ENCODE results near the gene KRIT1. TPM values are rescaled to one million over a fixed set of nuclear protein-coding genes. Genes with fewer than 3 reads are reported as not detected.

KRIT1 gene
- total RNA-seq: 10 to 100 TPM; 34.9 to 45.9 (median 37.9) TPM
- long read RNA-seq, donor 1, partial matches to known transcripts: 3 of 16 reads
- long read RNA-seq, donor 1, other reads (novel, unspliced or antisense): 12 of 16 reads
- long read RNA-seq, donor 2, partial matches to known transcripts: 3 of 9 reads
- long read RNA-seq, donor 2, other reads (novel, unspliced or antisense): 6 of 9 reads

- intact Hi-C loops (cut with DNase I, micrococcal nuclease): no loop called here
- H3K4me3 ChIP-seq: peak within 1 kb of the TSS; percentile 65
- TF ChIP-seq CTCF (IDR thresholded peaks at IDR 0.05): no peak
- ATAC-seq (peak; percentile 95), DNase-seq (peak; percentile 89 to 92 (median 90))
- no peaks in the 10 kb centered on the region for H3K36me3 ChIP-seq (ENCODE audit: low read depth)
- H3K4me1 ChIP-seq (ENCODE audit: low read depth): peaks cover 17% of the 10 kb centered on the region
- H3K9me3 ChIP-seq: no peaks in the 10 kb centered on the region
Observed at GRCh38 chr7:92245487-92246359, at the start of gene KRIT1, which contains the start of gene ANKIB1. Gene KRIT1, minus strand, starts transcription at chr7:92245914. Its CDS starts 3,779 bp downstream, at chr7:92242135. Gene ANKIB1, plus strand, starts transcription at chr7:92245974. Its CDS starts 49,005 bp downstream, at chr7:92294979.

GRCh38 chr7:92295391-92295790 lies 49.7 kb upstream of the KRIT1 start:
- no peaks in the 10 kb centered on the region for H3K36me3 ChIP-seq (ENCODE audit: low read depth)
- H3K4me1 ChIP-seq (ENCODE audit: low read depth): peaks cover 12% of the 10 kb centered on the region
- no peak overlapping the region for H3K4me3 ChIP-seq
- intact Hi-C loops (cut with DNase I, micrococcal nuclease): no loop called here
- ATAC-seq (no peak), DNase-seq (no peak)
- no peaks in the 10 kb centered on the region for H3K9me3 ChIP-seq
- no peak for TF ChIP-seq CTCF (IDR thresholded peaks at IDR 0.05)

- Histone ChIP-seq H3K9me3 (no peaks in the 10 kb centered on the region), H3K4me3 (no peak overlapping the region), H3K36me3 (ENCODE audit: low read depth) (no peaks in the 10 kb centered on the region), H3K4me1 (ENCODE audit: low read depth) (peaks cover 12% of the 10 kb centered on the region)
- intact Hi-C loops (cut with DNase I, micrococcal nuclease): no loop called here
- TF ChIP-seq CTCF (IDR thresholded peaks at IDR 0.05): no peak
- no peak for ATAC-seq
- no peak for DNase-seq
Observed at GRCh38 chr7:92293896-92294590, 48.3 kb upstream of the KRIT1 start.

- intact Hi-C loops (cut with DNase I, micrococcal nuclease): no loop called here
- TF ChIP-seq CTCF (IDR thresholded peaks at IDR 0.05): no peak
- DNase-seq: no peak
- no peaks in the 10 kb centered on the region for H3K36me3 ChIP-seq (ENCODE audit: low read depth)
- H3K4me3 ChIP-seq: no peak overlapping the region
- no peaks in the 10 kb centered on the region for H3K9me3 ChIP-seq
- H3K4me1 ChIP-seq (ENCODE audit: low read depth): peaks cover 12% of the 10 kb centered on the region
- no peak for ATAC-seq
Observed at GRCh38 chr7:92292981-92293380, 47.3 kb upstream of the KRIT1 start.

GRCh38 chr7:92289321-92289720 lies 43.6 kb upstream of the KRIT1 start:
- intact Hi-C loops (cut with DNase I, micrococcal nuclease): no loop called here
- Histone ChIP-seq H3K9me3 (no peaks in the 10 kb centered on the region), H3K4me3 (no peak overlapping the region), H3K36me3 (ENCODE audit: low read depth) (no peaks in the 10 kb centered on the region), H3K4me1 (ENCODE audit: low read depth) (peaks cover 12% of the 10 kb centered on the region)
- DNase-seq: no peak
- no peak for TF ChIP-seq CTCF (IDR thresholded peaks at IDR 0.05)
- no peak for ATAC-seq

Data from mucosa of descending colon (tissue), 3 donors.